Smooth muscle cell (in vitro differentiated cells): ENCODE results near the gene POGLUT3. TPM values are rescaled to one million over a fixed set of nuclear protein-coding genes. Genes with fewer than 3 reads are reported as not detected.

Experiments used
- DNase-seq: peaks from one replicate; lab custom pipeline; 2025; ENCODE audit not compliant: unreplicated experiment; lab: John Stamatoyannopoulos, UW
- H2AFZ ChIP-seq: fragments of 200-600 bp; sonication (generic); 2 replicates; pipeline ENCODE4 v1.6.0; 2016; ENCODE audit warnings: antibody characterized with exemption, low read depth, mild to moderate bottlenecking
- H3F3A ChIP-seq: fragments of 200-600 bp; sonication (generic); 2 replicates; pipeline ENCODE4 v1.6.0; 2017; ENCODE audit warnings: antibody characterized with exemption, low read depth
- H3K27ac ChIP-seq: fragments of 200-600 bp; sonication (generic); 2 replicates; pipeline ENCODE4 v1.5.1; 2016; ENCODE audit warnings: low read depth, mild to moderate bottlenecking
- H3K27me3 ChIP-seq: fragments of 200-600 bp; sonication (generic); 2 replicates; pipeline ENCODE4 v1.6.1; 2016; ENCODE audit warnings: low read depth, mild to moderate bottlenecking
- H3K36me3 ChIP-seq: fragments of 200-600 bp; sonication (generic); 2 replicates; pipeline ENCODE4 v1.5.1; 2016; ENCODE audit warnings: low read depth
- H3K4me1 ChIP-seq: fragments of 200-600 bp; sonication (generic); 2 replicates; pipeline ENCODE4 v1.5.1; 2016; ENCODE audit warnings: low read depth
- H3K4me2 ChIP-seq: fragments of 200-600 bp; sonication (generic); 2 replicates; pipeline ENCODE4 v1.6.0; 2016; ENCODE audit warnings: mild to moderate bottlenecking
- H3K4me3 ChIP-seq: fragments of 200-600 bp; sonication (generic); 2 replicates; pipeline ENCODE4 v1.5.1; 2016; ENCODE audit warnings: mild to moderate bottlenecking
- H3K79me2 ChIP-seq: fragments of 200-600 bp; sonication (generic); 2 replicates; pipeline ENCODE4 v1.6.0; 2016; ENCODE audit warnings: low read depth, mild to moderate bottlenecking
- H3K9ac ChIP-seq: fragments of 200-600 bp; sonication (generic); 2 replicates; pipeline ENCODE4 v1.6.0; 2016; ENCODE audit warnings: low read depth
- H3K9me3 ChIP-seq: fragments of 200-600 bp; sonication (generic); replicated peaks from 2 replicates; pipeline ENCODE4 v1.5.1; 2016; ENCODE audit warnings: low read depth
- H4K20me1 ChIP-seq: fragments of 200-600 bp; sonication (generic); 2 replicates; pipeline ENCODE4 v1.6.0; 2016; ENCODE audit warnings: low read depth
- CTCF ChIP-seq: fragments of 200-600 bp; sonication (generic); IDR thresholded peaks from 2 replicates; pipeline ENCODE4 v1.5.1; 2017; ENCODE audit warnings: borderline replicate concordance, mild to moderate bottlenecking, antibody characterized with exemption; ENCODE audit not compliant: insufficient read depth, poor library complexity, severe bottlenecking
- WGBS: methylation state at CpG from one replicate; pipeline ENCODE4 v1.1.7; 2016; ENCODE audit warnings: low lambda C conversion rate; 5-methylcytosine and 5-hydroxymethylcytosine counted together
- polyA plus RNA-seq: library from polyadenylated mRNA; unstranded; fragments of >200 nt; fragmentation: Nextera tagmentation; extraction: Ambion mirVana; gene quantifications from 2 replicates; pipeline ENCODE4 v1.2.1, GENCODE V29; 2016
- total RNA-seq: library from RNA; depleted of rRNA; stranded (reverse); fragments of >200 nt; gene quantifications from 2 replicates; pipeline ENCODE4 v1.2.3, GENCODE V29; 2014

The POGLUT3 gene
- total and polyA plus RNA-seq, 2 experiments from 2014 or later: 34.4 to 50.4 TPM

GRCh38 chr11:108508653-108509593, 10.7 kb upstream of the POGLUT3 start:
- H3K27me3 ChIP-seq: no peaks in the 10 kb centered on the region
- no peak overlapping the region for H3K4me3 ChIP-seq
- no peak overlapping the region for H2AFZ ChIP-seq
- H3F3A ChIP-seq: no peaks in the 10 kb centered on the region
- no peak overlapping the region for H3K9ac ChIP-seq
- H3K79me2 ChIP-seq: no peaks in the 10 kb centered on the region
- no peak for DNase-seq
- no peaks in the 10 kb centered on the region for H3K4me1 ChIP-seq
- no peaks in the 10 kb centered on the region for H3K9me3 ChIP-seq
- no peak overlapping the region for H3K27ac ChIP-seq
- H3K4me2 ChIP-seq: no peak overlapping the region
- H4K20me1 ChIP-seq: no peaks in the 10 kb centered on the region
- H3K36me3 ChIP-seq: no peaks in the 10 kb centered on the region
- TF ChIP-seq CTCF: no peak
- 58% methylated on average over 3 of the region's 3 CpGs for WGBS

GRCh38 chr11:108501396-108501795, 3.2 kb upstream of the POGLUT3 start:
- no peak overlapping the region for H3K4me3 ChIP-seq
- no peak for TF ChIP-seq CTCF
- peak overlapping the region; percentile 16 for H3K9ac ChIP-seq
- no peaks in the 10 kb centered on the region for H3K27me3 ChIP-seq
- no peak for DNase-seq
- no peaks in the 10 kb centered on the region for H4K20me1 ChIP-seq
- peak overlapping the region; percentile 73 for H3K4me2 ChIP-seq
- no peaks in the 10 kb centered on the region for H3K9me3 ChIP-seq
- H2AFZ ChIP-seq: peak overlapping the region; percentile 73
- WGBS: 0% methylated on average over 5 of the region's 5 CpGs
- H3K36me3 ChIP-seq: no peaks in the 10 kb centered on the region
- H3K79me2 ChIP-seq: no peaks in the 10 kb centered on the region
- H3F3A ChIP-seq: peaks cover 25% of the 10 kb centered on the region
- peaks cover 11% of the 10 kb centered on the region for H3K4me1 ChIP-seq
- H3K27ac ChIP-seq: peak overlapping the region; percentile 68

- no peak for DNase-seq
- Histone ChIP-seq H3K4me3 (no peak overlapping the region), H3K9me3 (no peaks in the 10 kb centered on the region), H3K27me3 (no peaks in the 10 kb centered on the region), H3K36me3 (no peaks in the 10 kb centered on the region), H3K4me1 (peaks cover 16% of the 10 kb centered on the region), H3K27ac (peak overlapping the region; percentile 68), H2AFZ (peak overlapping the region; percentile 73), H3K9ac (peak overlapping the region; percentile 16), H3F3A (peaks cover 31% of the 10 kb centered on the region), H3K79me2 (peaks cover 3% of the 10 kb centered on the region), H3K4me2 (peak overlapping the region; percentile 73), H4K20me1 (no peaks in the 10 kb centered on the region)
- TF ChIP-seq CTCF: no peak
- 8% methylated on average over 2 of the region's 2 CpGs for WGBS
Measured at GRCh38 chr11:108500721-108501120, 2.5 kb upstream of the POGLUT3 start.
